Measurements from ENCODE around the gene SERTM2.

SERTM2 gene

GRCh38 chrX:111555406-111555958 is 44.0 kb downstream of the SERTM2 start:
- no peak for DNase-seq (ENCODE audit: low read depth in 4 of 4, low spot score in 1 of 4)

- no peak for DNase-seq (ENCODE audit: low read depth in 4 of 4, low spot score in 1 of 4)
Observed at GRCh38 chrX:111560801-111561200, 49.4 kb downstream of the SERTM2 start.

- DNase-seq (ENCODE audit: low read depth in 4 of 4, low spot score in 1 of 4) = no peak
Observed at GRCh38 chrX:111561851-111562250, 50.4 kb downstream of the SERTM2 start.

GRCh38 chrX:111567542-111568255 is 56.3 kb downstream of the SERTM2 start:
- DNase-seq (ENCODE audit: low read depth in 4 of 4, low spot score in 1 of 4) = no peak

- DNase-seq (ENCODE audit: low read depth in 4 of 4, low spot score in 1 of 4) = no peak
Observed at GRCh38 chrX:111568354-111568753, 56.9 kb downstream of the SERTM2 start.

- no peak for DNase-seq (ENCODE audit: low read depth in 4 of 4, low spot score in 1 of 4)
Observed at GRCh38 chrX:111568817-111569216, 57.4 kb downstream of the SERTM2 start.

All from stimulated activated CD4-positive, alpha-beta T cell treated with anti-CD3 and anti-CD28 coated beads, Interleukin-1b, Interleukin-23, amount 100 ng/mL, for 24 hours (primary cell).